H1 (cell line): ENCODE measurements around the gene CAPG. TPM values are rescaled to one million over a fixed set of nuclear protein-coding genes. Genes with fewer than 3 reads are reported as not detected.

Experiments used
- CTCF ChIA-PET: fragments of 300-600 bp; sonication (Branson Sonifier 250); formaldehyde crosslinking; loops from one replicate; lab custom pipeline; 2021; ENCODE audit not compliant: partially characterized antibody; lab: Charles Lee
- POLR2A ChIA-PET: fragments of 300-600 bp; sonication (Branson Sonifier 250); formaldehyde crosslinking; loops from one replicate; lab custom pipeline; 2021; ENCODE audit warnings: inconsistent platforms; ENCODE audit not compliant: partially characterized antibody; lab: Charles Lee
- DNase-seq, 2 experiments: peaks; one replicate each; pipeline versions ENCODE4 v3.0.0 to v3.0.0-alpha.2; 2010 to 2022; ENCODE audit warnings: low spot score in 2 of 2, low read depth in 1 of 2, mixed read lengths in 1 of 2
- FAIRE-seq: peaks from 2 replicates; lab custom pipeline; 2011; peaks lifted over from hg19 to GRCh38; lab: Jason Lieb, UNC
- H2AFZ ChIP-seq: 2 replicates; pipeline ENCODE4 v1.8.1; 2012; ENCODE audit warnings: low read length, inconsistent platforms
- H2AK5ac ChIP-seq: 2 replicates; pipeline ENCODE4 v1.6.1; 2013; ENCODE audit warnings: low read depth, low read length
- H2BK120ac ChIP-seq: replicated peaks from 2 replicates; pipeline ENCODE3; 2013; ENCODE audit warnings: low read depth, low read length, inconsistent platforms
- H2BK12ac ChIP-seq: 2 replicates; pipeline ENCODE4 v1.6.1; 2013; ENCODE audit warnings: low read depth, low read length
- H2BK15ac ChIP-seq: 2 replicates; pipeline ENCODE4 v1.6.1; 2013; ENCODE audit warnings: low read length
- H2BK20ac ChIP-seq: 2 replicates; pipeline ENCODE4 v1.6.1; 2013; ENCODE audit warnings: low read length
- H2BK5ac ChIP-seq: 2 replicates; pipeline ENCODE4 v1.6.1; 2013; ENCODE audit warnings: low read depth, low read length
- H3K14ac ChIP-seq: 2 replicates; pipeline ENCODE4 v1.6.1; 2013; ENCODE audit warnings: inconsistent platforms; ENCODE audit not compliant: insufficient read length
- H3K18ac ChIP-seq: 2 replicates; pipeline ENCODE4 v1.6.1; 2013; ENCODE audit warnings: low read length; ENCODE audit errors: extremely low read depth
- H3K23ac ChIP-seq: 2 replicates; pipeline ENCODE4 v1.6.1; 2013; ENCODE audit warnings: inconsistent platforms; ENCODE audit not compliant: insufficient read length
- H3K23me2 ChIP-seq: 2 replicates; pipeline ENCODE4 v1.6.1; 2013; ENCODE audit warnings: low read depth, low read length
- H3K27ac ChIP-seq: 2 replicates; pipeline ENCODE4 v1.6.1; 2011; ENCODE audit warnings: low read depth, low read length, inconsistent platforms
- H3K27me3 ChIP-seq, 4 experiments: replicated peaks in 1 of 4; 1 replicate in 1 of 4; 2 replicates in 3 of 4; pipeline versions ENCODE4 v1.6.1 to v1.8.1; 2011 to 2013; ENCODE audit warnings: low read length in 3 of 4, mild to moderate bottlenecking in 3 of 4, inconsistent platforms in 2 of 4, mixed read lengths in 2 of 4, moderate library complexity in 1 of 4; ENCODE audit not compliant: control insufficient read depth in 3 of 4, insufficient read depth in 3 of 4; ENCODE audit errors: extremely low read depth in 1 of 4
- H3K36me3 ChIP-seq, 4 experiments: 2 replicates each; pipeline versions ENCODE4 v1.6.1 to v1.8.1; 2011 to 2013; ENCODE audit warnings: mild to moderate bottlenecking in 4 of 4, low read length in 3 of 4, moderate library complexity in 2 of 4, control low read depth in 1 of 4, inconsistent platforms in 1 of 4; ENCODE audit not compliant: insufficient read depth in 4 of 4, control insufficient read depth in 2 of 4
- H3K4ac ChIP-seq: replicated peaks from 2 replicates; pipeline ENCODE3; 2013; ENCODE audit warnings: low read length, low read depth, mixed read lengths, inconsistent platforms; ENCODE audit not compliant: insufficient read length
- H3K4me1 ChIP-seq, 4 experiments: replicated peaks in 1 of 4; 1 replicate in 1 of 4; 2 replicates in 3 of 4; pipeline versions ENCODE4 v1.6.1 to v1.8.1; 2011 to 2013; ENCODE audit warnings: low read length in 3 of 4, inconsistent platforms in 2 of 4, mixed read lengths in 1 of 4; ENCODE audit not compliant: insufficient read depth in 4 of 4, control insufficient read depth in 3 of 4
- H3K4me2 ChIP-seq, 2 experiments: 2 replicates each; pipeline versions ENCODE4 v1.6.1 to v1.8.1; 2011 to 2013; ENCODE audit warnings: low read depth in 2 of 2, low read length in 2 of 2, control low read depth in 1 of 2, inconsistent platforms in 1 of 2, mild to moderate bottlenecking in 1 of 2; ENCODE audit not compliant: insufficient read depth in 1 of 2
- H3K4me3 ChIP-seq, 4 experiments: fragments of 200-600, 300-600 bp in 1 of 4; sonication (generic), shearing (Covaris generic), sonication (Bioruptor Twin) in 1 of 4; 2 replicates each; pipeline versions ENCODE4 v1.5.1 to v1.8.1; 2011 to 2016; ENCODE audit warnings: low read length in 4 of 4, low read depth in 3 of 4, control low read depth in 2 of 4, inconsistent platforms in 2 of 4, mild to moderate bottlenecking in 2 of 4, mixed read lengths in 1 of 4, moderate library complexity in 1 of 4; ENCODE audit not compliant: insufficient read depth in 2 of 4; ENCODE audit errors: extremely low read depth in 1 of 4
- H3K56ac ChIP-seq: replicated peaks from 2 replicates; pipeline ENCODE3; 2013; ENCODE audit warnings: low read depth, mild to moderate bottlenecking, mixed read lengths, low read length, inconsistent platforms; ENCODE audit not compliant: insufficient read length
- H3K79me1 ChIP-seq: 2 replicates; pipeline ENCODE4 v1.6.1; 2013; ENCODE audit warnings: low read depth, low read length, control low read depth
- H3K79me2 ChIP-seq, 2 experiments: 2 replicates each; pipeline versions ENCODE4 v1.6.1 to v1.8.1; 2012 to 2013; ENCODE audit warnings: low read length in 2 of 2, mild to moderate bottlenecking in 2 of 2, inconsistent platforms in 1 of 2; ENCODE audit not compliant: insufficient read depth in 2 of 2, control insufficient read depth in 1 of 2
- H3K9ac ChIP-seq, 4 experiments: replicated peaks in 1 of 4; 1 replicate in 1 of 4; 2 replicates in 3 of 4; pipeline versions ENCODE4 v1.6.1 to v1.8.1; 2011 to 2013; ENCODE audit warnings: low read depth in 3 of 4, low read length in 3 of 4, control low read depth in 2 of 4, mild to moderate bottlenecking in 2 of 4, moderate library complexity in 2 of 4, inconsistent platforms in 1 of 4; ENCODE audit errors: extremely low read depth in 1 of 4
- H3K9me3 ChIP-seq, 2 experiments: 2 replicates each; pipeline versions ENCODE4 v1.6.1 to v1.8.1; 2012 to 2013; ENCODE audit warnings: mild to moderate bottlenecking in 2 of 2, moderate library complexity in 2 of 2, control low read depth in 1 of 2, inconsistent platforms in 1 of 2, low read depth in 1 of 2, low read length in 1 of 2, mixed read lengths in 1 of 2; ENCODE audit not compliant: insufficient read depth in 2 of 2
- H4K20me1 ChIP-seq, 2 experiments: replicated peaks in 1 of 2; 2 replicates each; pipeline versions ENCODE3 to v1.8.1; 2011 to 2013; ENCODE audit warnings: inconsistent platforms in 2 of 2, low read length in 2 of 2, mild to moderate bottlenecking in 1 of 2; ENCODE audit not compliant: insufficient read depth in 2 of 2, control insufficient read depth in 1 of 2
- H4K5ac ChIP-seq: 2 replicates; pipeline ENCODE4 v1.6.1; 2013; ENCODE audit warnings: low read length, low read depth, mixed read lengths, inconsistent platforms; ENCODE audit not compliant: insufficient read length
- H4K8ac ChIP-seq: 2 replicates; pipeline ENCODE4 v1.8.0; 2013; ENCODE audit warnings: mild to moderate bottlenecking, moderate library complexity, low read length, inconsistent platforms; ENCODE audit not compliant: insufficient read depth; ENCODE audit errors: extremely low read depth
- H4K91ac ChIP-seq: replicated peaks from 2 replicates; pipeline ENCODE3; 2013; ENCODE audit warnings: low read length, mixed read lengths, inconsistent platforms; ENCODE audit not compliant: insufficient read length
- CBX8 ChIP-seq: fragments of 300-800, 300-1000 bp; sonication (generic); IDR thresholded peaks from 2 replicates; pipeline ENCODE4 v1.7.1; 2016; ENCODE audit warnings: low read depth, low read length, borderline replicate concordance
- HDAC2 ChIP-seq, 2 experiments: fragments of 300-600 bp in 1 of 2; sonication (generic) in 1 of 2; IDR thresholded peaks; 2 replicates each; pipeline ENCODE4 v1.6.1; 2011 to 2012; ENCODE audit warnings: low read depth in 2 of 2, low read length in 2 of 2, mild to moderate bottlenecking in 2 of 2, moderate library complexity in 2 of 2, borderline replicate concordance in 1 of 2, inconsistent platforms in 1 of 2
- HDAC6 ChIP-seq: IDR thresholded peaks from one replicate; pipeline ENCODE4 v1.7.1; 2012; ENCODE audit warnings: low read depth, mild to moderate bottlenecking, inconsistent platforms, low read length, moderate library complexity
- MAX ChIP-seq: IDR thresholded peaks from 2 replicates; pipeline ENCODE4 v1.6.1; 2012; ENCODE audit warnings: inconsistent platforms
- POLR2A ChIP-seq, 2 experiments: IDR thresholded peaks; 1 replicate in 1 of 2; 2 replicates in 1 of 2; pipeline ENCODE4 v1.6.1; 2011; ENCODE audit warnings: low read depth in 2 of 2, low read length in 2 of 2, mild to moderate bottlenecking in 2 of 2; ENCODE audit errors: control extremely low read depth in 1 of 2
- SIN3A ChIP-seq, 2 experiments: IDR thresholded peaks in 1 of 2; conservative IDR thresholded peaks in 1 of 2; 2 replicates each; pipeline ENCODE4 v1.6.1; 2011 to 2012; ENCODE audit warnings: low read length in 2 of 2, improper control_type of control experiment in 1 of 2, low read depth in 1 of 2, mild to moderate bottlenecking in 1 of 2
- SIRT6 ChIP-seq: IDR thresholded peaks from one replicate; pipeline ENCODE4 v1.7.1; 2012; ENCODE audit warnings: low read length, inconsistent platforms
- SP4 ChIP-seq: IDR thresholded peaks from 2 replicates; pipeline ENCODE4 v1.6.1; 2012; ENCODE audit warnings: low read length, inconsistent platforms
- SRF ChIP-seq: IDR thresholded peaks from 2 replicates; pipeline ENCODE4 v1.6.1; 2011; ENCODE audit warnings: mild to moderate bottlenecking, low read depth, low read length, moderate library complexity
- TEAD4 ChIP-seq: IDR thresholded peaks from 2 replicates; pipeline ENCODE4 v1.6.1; 2012; ENCODE audit warnings: low read depth, low read length, inconsistent platforms, mixed read lengths
- ZNF274 ChIP-seq: IDR thresholded peaks from 2 replicates; pipeline ENCODE4 v1.7.0; 2012; ENCODE audit warnings: low read length, borderline replicate concordance; ENCODE audit errors: extremely low read depth
- WGBS, 2 experiments: shearing (Covaris generic) in 1 of 2; methylation state at CpG; one replicate each; pipeline versions ENCODE4 v1.1.6 to v1.1.7; 2013 to 2015; ENCODE audit warnings: low lambda C conversion rate in 2 of 2, mixed read lengths in 2 of 2, inconsistent platforms in 1 of 2, low coverage in 1 of 2, missing lambda C conversion rate in 1 of 2; ENCODE audit not compliant: insufficient replicate concordance in 2 of 2, insufficient coverage in 1 of 2, insufficient read length in 1 of 2; ENCODE audit errors: extremely low coverage in 1 of 2, missing lambda C conversion rate in 1 of 2; 5-methylcytosine and 5-hydroxymethylcytosine counted together
- polyA plus RNA-seq, 7 experiments: library from polyadenylated mRNA; depleted of rRNA in 3 of 7; stranded (reverse) in 5 of 7; unstranded in 2 of 7; fragments of >200 nt in 5 of 7; fragments of 200-250 nt in 2 of 7; gene quantifications; 1 replicate in 5 of 7; 2 replicates in 1 of 7; 4 replicates in 1 of 7; pipeline versions ENCODE4 v1.2.1 to v1.2.3, GENCODE V29; 2011 to 2013; ENCODE audit warnings: missing spikeins in 2 of 7, mixed read lengths in 2 of 7
- total RNA-seq: library from RNA; stranded (reverse); fragmentation: NEBNext Ultra II Directional; extraction: Animal tissue kit (Norgen Biotek cat#: 25700); gene quantifications from 2 replicates; pipeline ENCODE4 v1.2.1, GENCODE V29; 2021

Gene CAPG
- total and polyA plus RNA-seq, 2 of the 8 experiments (the other 6 are each of a cell fraction or from before 2014, with no cell fraction given): 80.5 to 89.0 TPM

- H4K5ac ChIP-seq: peak overlapping the region; percentile 63
- DNase-seq (no peak), FAIRE-seq (no peak)
- H3K23ac ChIP-seq: no peak overlapping the region
- ChIA-PET CTCF (interaction anchor here (0.6 to 2.7 kb wide), 9 partner anchors 9 to 114 kb away, joined by 3 to 7 read pairs (median 3); partner anchors contain the start of gene MAT2A), POLR2A (interaction anchor here (0.7 to 55.3 kb wide), 13 partner anchors 8 to 175 kb away, joined by 3 to 1889 read pairs (median 5); partner anchors contain the start of genes C2orf68, CAPG, GGCX and MAT2A)
- peak overlapping the region; percentile 91; the same call in 1 of the 2 replicates for H2AK5ac ChIP-seq
- peak overlapping the region in 3 of 4 experiments; percentile 23 to 56 (median 35); a peak in 5 of 8 replicates for H3K4me3 ChIP-seq
- H3K79me2 ChIP-seq: no peaks in the 10 kb centered on the region
- H3K23me2 ChIP-seq: peaks cover 2% of the 10 kb centered on the region; the same call in 1 of the 2 replicates
- no peaks in the 10 kb centered on the region for H3K36me3 ChIP-seq
- peak overlapping the region; percentile 95 for H2BK15ac ChIP-seq
- no peak overlapping the region for H3K56ac ChIP-seq
- H3K79me1 ChIP-seq: no peaks in the 10 kb centered on the region; the same call in 1 of the 2 replicates
- H3K4me1 ChIP-seq: peaks cover 7 to 41% (median 33%) of the 10 kb centered on the region in 4 experiments
- H4K91ac ChIP-seq: peak overlapping the region; percentile 81
- H2AFZ ChIP-seq: no peak overlapping the region
- peak overlapping the region; percentile 28; the same call in 1 of the 2 replicates for H2BK5ac ChIP-seq
- H4K20me1 ChIP-seq: no peaks in the 10 kb centered on the region
- H3K4me2 ChIP-seq: peak overlapping the region; percentile 84 to 97
- peak overlapping the region; percentile 98 for H4K8ac ChIP-seq
- 69% methylated on average over 10 of the region's 10 CpGs; no CpG with 5 or more reads in 1 of the 2 experiments for WGBS, 2 experiments
- H2BK12ac ChIP-seq: peak overlapping the region; percentile 96; the same call in 1 of the 2 replicates
- H3K14ac ChIP-seq: no peak overlapping the region
- peak overlapping the region in 2 of 4 experiments; percentile 38 to 48; a peak in 3 of 7 replicates for H3K9ac ChIP-seq
- peak overlapping the region; percentile 84 for H2BK20ac ChIP-seq
- peaks cover 0 to 14% (median 5%) of the 10 kb centered on the region in 4 experiments; a peak in 4 of 7 replicates for H3K27me3 ChIP-seq
- peak overlapping the region; percentile 93 for H3K18ac ChIP-seq
- H3K9me3 ChIP-seq: no peaks in the 10 kb centered on the region
- H3K4ac ChIP-seq: peak overlapping the region; percentile 32
- peak overlapping the region; percentile 79 for H2BK120ac ChIP-seq
- peak overlapping the region; percentile 39; the same call in 1 of the 2 replicates for H3K27ac ChIP-seq
- TF ChIP-seq SIRT6 (no peak), CBX8 (no peak), HDAC2 (IDR thresholded peaks at IDR 0.05; ENCODE audit: borderline replicate concordance in 1 of 2, low read depth in 2 of 2, low read length in 2 of 2) (no peak), ZNF274 (no peak), MAX (no peak), SRF (no peak), POLR2A (IDR thresholded peaks at IDR 0.05; ENCODE audit: control extremely low read depth in 1 of 2, low read depth in 2 of 2, low read length in 2 of 2) (no peak), TEAD4 (no peak), HDAC6 (no peak), SP4 (no peak), SIN3A (conservative IDR thresholded peaks at IDR 0.05 in 1 of 2, IDR thresholded peaks at IDR 0.05 in 1 of 2; ENCODE audit: low read depth in 1 of 2, low read length in 2 of 2) (no peak)
Measured at GRCh38 chr2:85436836-85437487, 26.8 kb upstream of the CAPG start.
